HG02678 (cell line): Measurements from ENCODE around the gene ATP9B.

ENCODE experiments used
- ATAC-seq: cut with Tn5 transposase; IDR thresholded peaks from one replicate; pipeline ENCODE4 v1.9.1; 2021; ENCODE audit warnings: mild to moderate bottlenecking, moderate library complexity; ENCODE audit not compliant: unreplicated experiment

ATP9B gene

GRCh38 chr18:79422783-79423165 is 353.6 kb downstream of the ATP9B start:
- no peak for ATAC-seq

- no peak for ATAC-seq
These were observed 354.2 kb downstream of the ATP9B start for GRCh38 chr18:79423211-79424007.

- ATAC-seq: no peak
These were observed 354.9 kb downstream of the ATP9B start for GRCh38 chr18:79424008-79424565.

GRCh38 chr18:79424880-79425568 is 355.8 kb downstream of the ATP9B start:
- ATAC-seq: no peak

GRCh38 chr18:79425569-79425886 is 356.3 kb downstream of the ATP9B start:
- no peak for ATAC-seq

- no peak for ATAC-seq
These were observed 357.4 kb downstream of the ATP9B start for GRCh38 chr18:79426376-79427300.

GRCh38 chr18:79427368-79428225 is 358.4 kb downstream of the ATP9B start:
- no peak for ATAC-seq
